Mesendoderm (in vitro differentiated cells): ENCODE data around the gene HMGB1.

Experiments used
- DNase-seq: peaks from one replicate; pipeline ENCODE4 v3.0.0; 2013
- H2AK5ac ChIP-seq: 2 replicates; pipeline ENCODE4 v1.6.1; 2013; ENCODE audit warnings: low read length, inconsistent platforms
- H2BK120ac ChIP-seq: 2 replicates; pipeline ENCODE4 v1.6.1; 2013; ENCODE audit warnings: low read depth, mild to moderate bottlenecking, low read length, moderate library complexity, mixed read lengths
- H2BK15ac ChIP-seq: replicated peaks from 2 replicates; pipeline ENCODE4 v1.6.1; 2013; ENCODE audit warnings: low read depth, mild to moderate bottlenecking, moderate library complexity
- H2BK5ac ChIP-seq: 2 replicates; pipeline ENCODE4 v1.6.1; 2013; ENCODE audit warnings: low read length, inconsistent platforms
- H3K18ac ChIP-seq: 2 replicates; pipeline ENCODE4 v1.6.1; 2013; ENCODE audit warnings: mild to moderate bottlenecking, low read length, mixed read lengths
- H3K23ac ChIP-seq: one replicate; pipeline ENCODE4 v1.6.1; 2013; ENCODE audit warnings: low read length
- H3K27ac ChIP-seq: 2 replicates; pipeline ENCODE4 v1.5.1; 2013; ENCODE audit warnings: low read depth, mild to moderate bottlenecking, inconsistent platforms, low read length, moderate library complexity
- H3K27me3 ChIP-seq: 2 replicates; pipeline ENCODE4 v1.6.1; 2013; ENCODE audit warnings: low read length, control low read depth, mild to moderate bottlenecking, inconsistent platforms; ENCODE audit not compliant: insufficient read depth, poor library complexity
- H3K36me3 ChIP-seq: 2 replicates; pipeline ENCODE4 v1.6.1; 2013; ENCODE audit warnings: low read length, inconsistent platforms; ENCODE audit not compliant: control insufficient read depth, insufficient read depth
- H3K4ac ChIP-seq: one replicate; pipeline ENCODE4 v1.6.1; 2013; ENCODE audit warnings: low read depth, mild to moderate bottlenecking, low read length, moderate library complexity
- H3K4me1 ChIP-seq: 2 replicates; pipeline ENCODE4 v1.6.1; 2013; ENCODE audit warnings: low read depth, low read length, inconsistent platforms; ENCODE audit not compliant: control insufficient read depth
- H3K4me2 ChIP-seq: 2 replicates; pipeline ENCODE4 v1.6.1; 2013; ENCODE audit warnings: low read length
- H3K4me3 ChIP-seq: 2 replicates; pipeline ENCODE4 v1.5.1; 2013; ENCODE audit warnings: mild to moderate bottlenecking, low read length
- H3K56ac ChIP-seq: one replicate; pipeline ENCODE4 v1.6.1; 2013; ENCODE audit warnings: low read length
- H3K79me1 ChIP-seq: 2 replicates; pipeline ENCODE4 v1.6.1; 2013; ENCODE audit warnings: low read length, inconsistent platforms
- H3K79me2 ChIP-seq: 2 replicates; pipeline ENCODE4 v1.6.1; 2013; ENCODE audit warnings: mild to moderate bottlenecking, low read length; ENCODE audit not compliant: control insufficient read depth, insufficient read depth
- H3K9ac ChIP-seq: 2 replicates; pipeline ENCODE4 v1.6.1; 2013; ENCODE audit warnings: low read length, inconsistent platforms
- H4K5ac ChIP-seq: one replicate; pipeline ENCODE4 v1.6.1; 2013; ENCODE audit warnings: low read length
- H4K8ac ChIP-seq: one replicate; pipeline ENCODE4 v1.6.1; 2013; ENCODE audit warnings: low read depth, mild to moderate bottlenecking, control low read depth, low read length, moderate library complexity
- WGBS: extraction: QIAGEN DNeasy Blood & Tissue Kit; methylation state at CpG from one replicate; pipeline ENCODE4 v1.1.7; 2013; ENCODE audit warnings: low lambda C conversion rate, missing lambda C conversion rate; ENCODE audit not compliant: insufficient coverage; ENCODE audit errors: extremely low coverage; 5-methylcytosine and 5-hydroxymethylcytosine counted together

The HMGB1 gene

DNA sequence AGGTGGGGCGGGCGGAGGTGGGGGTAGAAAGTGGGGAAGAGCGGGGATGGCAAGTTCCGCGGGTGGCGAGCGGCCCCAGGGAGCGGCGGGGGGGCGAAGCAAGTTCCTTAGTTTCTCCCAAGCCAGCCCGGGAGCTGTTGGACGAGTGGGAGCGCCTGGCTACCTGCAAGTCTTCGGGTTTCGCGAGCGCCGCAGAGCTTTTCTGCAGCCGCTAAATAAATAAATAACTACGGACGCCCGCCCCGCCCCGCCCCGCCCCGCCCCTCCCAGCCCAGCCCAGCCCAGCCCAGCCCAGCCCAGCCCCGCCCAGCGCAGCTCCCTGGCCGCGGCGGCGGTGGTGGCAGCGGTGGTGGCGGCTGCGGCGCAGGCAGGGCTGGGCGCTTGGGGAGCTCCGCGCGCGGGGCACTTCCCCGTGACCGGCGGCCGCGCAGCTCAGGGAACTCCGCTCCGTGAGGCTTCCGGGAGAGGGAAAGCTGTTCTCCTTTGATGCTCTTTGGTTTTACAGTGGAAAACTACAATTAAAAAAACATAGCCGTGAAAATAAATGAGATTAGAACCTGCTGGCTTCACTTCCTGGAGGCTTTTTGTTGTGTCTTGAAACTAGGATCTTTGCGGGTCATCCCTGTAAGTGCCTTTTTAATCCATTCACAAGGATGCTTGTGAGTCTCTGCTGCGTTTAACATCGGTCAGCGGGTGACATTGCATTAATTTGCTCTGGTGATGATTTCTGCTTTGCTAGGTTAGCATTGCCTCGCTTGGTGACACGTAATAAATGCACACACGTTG is 43.5 kb downstream of the HMGB1 start, which contains the start of gene UBE2L5:
Gene UBE2L5 (plus strand): TSS at position 440 of the 786 bp plus-strand sequence. CDS start 5,498 bp downstream, outside the sequence.
- Histone ChIP-seq H3K4me2 (peak within 1 kb of the TSS; percentile 61), H3K9ac (peak within 1 kb of the TSS; percentile 76), H3K79me1 (no peaks in the 10 kb centered on the region), H3K4me1 (peaks cover 3% of the 10 kb centered on the region), H4K5ac (no peak within 1 kb of the TSS), H3K56ac (peak within 1 kb of the TSS; percentile 83), H2AK5ac (no peak within 1 kb of the TSS), H3K18ac (peak within 1 kb of the TSS; percentile 95), H3K4ac (peak within 1 kb of the TSS; percentile 56), H3K23ac (no peak within 1 kb of the TSS), H2BK15ac (no peak within 1 kb of the TSS), H3K27me3 (no peaks in the 10 kb centered on the region), H3K36me3 (no peaks in the 10 kb centered on the region), H2BK120ac (peak within 1 kb of the TSS; percentile 79), H3K79me2 (no peaks in the 10 kb centered on the region), H4K8ac (no peak within 1 kb of the TSS), H3K27ac (peak within 1 kb of the TSS; percentile 94), H3K4me3 (peak within 1 kb of the TSS; percentile 37), H2BK5ac (no peak within 1 kb of the TSS)
- no CpG with 5 or more reads among the region's 57 CpGs for WGBS
- DNase-seq = peak; percentile 87

DNA sequence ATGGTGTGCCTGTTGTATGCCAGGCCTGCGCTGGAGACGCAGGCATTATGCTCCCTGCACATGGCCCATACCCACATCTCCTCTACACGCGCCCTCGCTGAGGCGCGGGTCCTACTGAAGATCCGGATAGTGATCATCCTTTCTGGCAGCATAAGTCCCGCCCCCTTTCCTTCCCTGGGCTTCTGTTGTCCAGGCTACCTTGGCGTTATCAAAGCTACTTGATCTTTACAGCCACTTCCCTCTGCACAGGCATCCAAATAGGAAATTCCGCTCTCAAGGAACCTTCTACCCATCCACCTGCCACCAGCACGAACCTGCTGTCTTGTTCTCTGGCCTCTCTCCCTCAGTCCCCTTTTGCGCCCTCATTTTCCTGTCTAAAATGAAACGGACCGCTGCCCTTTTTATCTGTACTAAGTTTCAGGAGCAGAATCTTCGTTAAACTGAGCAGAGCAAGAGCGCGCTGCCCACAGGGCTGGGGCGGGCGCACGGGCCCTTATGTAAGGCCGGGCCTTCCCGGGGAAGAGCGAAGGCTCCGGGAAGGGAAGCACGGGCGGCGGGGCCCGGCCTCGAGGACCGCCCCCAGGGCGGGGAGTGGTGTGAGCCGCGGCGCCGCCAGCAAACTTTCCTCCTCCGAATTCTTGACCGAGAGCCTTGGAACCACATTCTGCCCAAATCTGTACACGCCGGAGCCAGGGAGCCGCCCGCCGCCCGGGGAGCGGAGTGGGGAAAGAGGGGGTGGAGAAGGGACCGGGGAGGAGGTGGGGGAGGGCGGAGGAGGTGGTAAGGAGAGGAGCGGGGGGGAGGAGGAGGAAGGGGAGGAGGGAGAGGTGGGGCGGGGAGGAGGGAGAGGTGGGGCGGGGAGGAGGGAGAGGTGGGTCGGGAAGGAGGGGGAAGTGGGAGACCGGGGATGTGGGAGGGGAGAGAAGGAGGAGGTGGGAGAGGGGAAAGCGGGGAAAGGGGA is 44.4 kb downstream of the HMGB1 start:
- Histone ChIP-seq H3K4me2 (peak overlapping the region; percentile 61), H3K27me3 (no peaks in the 10 kb centered on the region), H2BK5ac (no peak overlapping the region), H4K5ac (no peak overlapping the region), H2BK120ac (peak overlapping the region; percentile 79), H3K18ac (peak overlapping the region; percentile 95), H3K79me1 (no peaks in the 10 kb centered on the region), H2AK5ac (no peak overlapping the region), H3K79me2 (no peaks in the 10 kb centered on the region), H3K9ac (peak overlapping the region; percentile 68), H3K4ac (no peak overlapping the region), H4K8ac (no peak overlapping the region), H3K4me3 (peak overlapping the region; percentile 36), H3K36me3 (no peaks in the 10 kb centered on the region), H2BK15ac (no peak overlapping the region), H3K4me1 (peaks cover 3% of the 10 kb centered on the region), H3K23ac (no peak overlapping the region), H3K27ac (peak overlapping the region; percentile 94), H3K56ac (peak overlapping the region; percentile 82)
- peak; percentile 83 for DNase-seq
- WGBS = no CpG with 5 or more reads among the region's 53 CpGs

- Histone ChIP-seq H2BK120ac (no peak overlapping the region), H3K27ac (no peak overlapping the region), H3K56ac (no peak overlapping the region), H2AK5ac (no peak overlapping the region), H3K4me2 (no peak overlapping the region), H2BK15ac (no peak overlapping the region), H3K79me1 (no peaks in the 10 kb centered on the region), H4K5ac (no peak overlapping the region), H3K27me3 (no peaks in the 10 kb centered on the region), H3K9ac (no peak overlapping the region), H3K23ac (no peak overlapping the region), H4K8ac (no peak overlapping the region), H3K18ac (no peak overlapping the region), H3K4me1 (peaks cover 3% of the 10 kb centered on the region), H2BK5ac (no peak overlapping the region), H3K79me2 (no peaks in the 10 kb centered on the region), H3K4ac (no peak overlapping the region), H3K36me3 (no peaks in the 10 kb centered on the region), H3K4me3 (no peak overlapping the region)
- no peak for DNase-seq
- no CpG with 5 or more reads among the region's 9 CpGs for WGBS
Measured at GRCh38 chr13:30418717-30419459, 46.8 kb downstream of the HMGB1 start.

DNA sequence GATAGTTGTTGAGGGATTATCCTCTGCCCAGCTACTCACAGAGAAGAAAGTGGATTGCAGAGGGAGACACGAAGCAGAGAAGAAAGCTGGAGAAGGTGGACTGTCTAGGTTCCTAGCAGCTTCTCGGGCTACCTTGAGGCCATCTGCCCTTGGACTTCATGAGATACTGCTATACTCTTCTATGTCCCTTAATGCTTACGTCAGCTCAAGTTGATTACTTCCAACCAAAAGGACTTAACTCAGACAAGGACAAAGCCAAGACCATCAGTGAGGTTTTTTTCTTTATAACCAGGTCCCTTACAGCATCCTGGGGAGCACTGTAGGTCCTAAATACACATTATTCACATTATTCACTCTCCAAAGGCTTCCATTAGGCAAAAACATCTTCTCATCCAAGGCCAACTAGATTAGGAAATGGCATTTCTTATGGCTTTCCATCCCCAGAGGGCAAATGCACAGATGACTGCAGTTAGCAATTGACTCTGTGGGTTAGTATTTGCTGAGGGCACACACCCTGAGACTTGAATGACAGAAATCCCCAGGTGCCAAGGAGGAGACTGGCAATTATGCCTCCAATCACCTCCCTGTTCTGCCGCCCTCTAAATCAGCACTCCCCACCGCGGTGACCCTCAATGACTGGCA is 47.5 kb downstream of the HMGB1 start:
- Histone ChIP-seq H3K4me3 (no peak overlapping the region), H3K27ac (no peak overlapping the region), H2AK5ac (no peak overlapping the region), H4K5ac (no peak overlapping the region), H3K9ac (no peak overlapping the region), H3K4me1 (peaks cover 3% of the 10 kb centered on the region), H3K36me3 (no peaks in the 10 kb centered on the region), H3K4me2 (no peak overlapping the region), H3K79me2 (no peaks in the 10 kb centered on the region), H3K18ac (no peak overlapping the region), H3K4ac (no peak overlapping the region), H3K56ac (no peak overlapping the region), H2BK120ac (no peak overlapping the region), H3K79me1 (no peaks in the 10 kb centered on the region), H2BK15ac (no peak overlapping the region), H3K27me3 (no peaks in the 10 kb centered on the region), H4K8ac (no peak overlapping the region), H2BK5ac (no peak overlapping the region), H3K23ac (no peak overlapping the region)
- DNase-seq = no peak
- WGBS = no CpG with 5 or more reads among the region's 6 CpGs

GRCh38 chr13:30416471-30416870 is 49.3 kb downstream of the HMGB1 start:
- H2AK5ac ChIP-seq = no peak overlapping the region
- H3K4me3 ChIP-seq = no peak overlapping the region
- H3K27me3 ChIP-seq = no peaks in the 10 kb centered on the region
- no peak overlapping the region for H3K4ac ChIP-seq
- no peak overlapping the region for H2BK120ac ChIP-seq
- no peaks in the 10 kb centered on the region for H3K79me1 ChIP-seq
- H3K27ac ChIP-seq = no peak overlapping the region
- H3K56ac ChIP-seq = no peak overlapping the region
- H3K18ac ChIP-seq = no peak overlapping the region
- H3K36me3 ChIP-seq = no peaks in the 10 kb centered on the region
- no peaks in the 10 kb centered on the region for H3K79me2 ChIP-seq
- H3K9ac ChIP-seq = no peak overlapping the region
- no peak overlapping the region for H3K23ac ChIP-seq
- H2BK15ac ChIP-seq = no peak overlapping the region
- no peak overlapping the region for H2BK5ac ChIP-seq
- H3K4me2 ChIP-seq = no peak overlapping the region
- H4K8ac ChIP-seq = no peak overlapping the region
- WGBS = no CpG with 5 or more reads among the region's 1 CpG
- DNase-seq = no peak
- H3K4me1 ChIP-seq = peaks cover 3% of the 10 kb centered on the region
- no peak overlapping the region for H4K5ac ChIP-seq
